DMS114 treated with DMSO at 0.1 percent for 48 hours (cell line): ENCODE results near the gene DOCK1.

Experiments
- DNase-seq: peaks from one replicate; lab custom pipeline; 2025; ENCODE audit not compliant: unreplicated experiment; lab: John Stamatoyannopoulos, UW

The DOCK1 gene

GRCh38 chr10:127331696-127332095 lies 426.5 kb downstream of the DOCK1 start:
- DNase-seq: no peak

DNA sequence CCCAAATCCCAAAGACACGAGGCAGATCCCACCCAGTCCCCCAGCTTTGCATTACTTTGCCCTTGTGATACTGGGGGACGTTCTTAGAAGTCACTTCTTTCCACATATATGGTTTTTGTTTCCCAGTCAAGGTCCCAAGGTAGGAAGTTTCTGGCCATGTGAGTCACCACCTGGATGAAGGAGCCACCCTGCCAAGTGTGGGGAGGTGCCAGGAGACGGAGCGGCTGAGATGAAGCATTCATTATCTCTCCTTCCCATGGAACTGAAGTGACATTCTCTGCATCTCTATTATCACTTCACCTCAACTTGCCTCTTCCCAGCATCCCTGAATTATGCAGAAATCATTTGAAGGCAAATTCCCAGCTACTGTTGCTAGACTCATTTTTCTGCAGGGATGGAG lies 427.4 kb downstream of the DOCK1 start:
- no peak for DNase-seq

GRCh38 chr10:127337801-127338200 lies 432.6 kb downstream of the DOCK1 start:
- DNase-seq: no peak

DNA sequence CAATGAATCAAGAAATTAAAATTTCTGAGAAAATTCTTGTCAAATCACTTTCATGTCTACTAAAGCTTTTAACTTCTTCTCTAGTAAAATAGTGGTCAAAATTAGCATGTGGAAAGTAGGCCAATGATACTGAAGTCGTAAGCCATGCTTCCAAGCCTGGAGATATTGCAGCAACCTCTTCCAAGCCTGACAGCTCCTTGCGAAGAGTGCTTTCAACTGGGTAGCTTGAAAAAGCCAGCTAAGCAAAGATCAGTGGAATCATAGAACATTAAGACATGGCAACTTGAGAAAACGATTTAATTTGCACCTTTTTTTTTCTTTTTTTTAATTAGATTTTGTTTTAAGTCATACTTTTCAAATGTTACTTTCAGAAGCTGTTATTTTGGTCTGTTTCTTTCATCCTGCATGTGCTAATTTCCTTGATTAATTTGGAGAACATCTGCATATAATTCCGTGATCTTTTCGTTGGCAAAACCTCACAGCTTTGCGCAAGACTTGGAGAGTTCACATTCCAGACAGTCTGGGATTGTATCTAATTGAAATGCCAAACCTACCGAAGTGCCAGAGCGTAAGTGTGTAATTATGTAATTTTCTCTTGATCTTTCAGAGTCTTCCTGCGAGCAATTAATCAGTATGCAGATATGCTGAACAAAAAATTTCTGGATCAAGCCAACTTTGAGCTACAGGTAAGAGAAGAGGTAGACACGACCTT lies 433.3 kb downstream of the DOCK1 start:
- no peak for DNase-seq

DNA sequence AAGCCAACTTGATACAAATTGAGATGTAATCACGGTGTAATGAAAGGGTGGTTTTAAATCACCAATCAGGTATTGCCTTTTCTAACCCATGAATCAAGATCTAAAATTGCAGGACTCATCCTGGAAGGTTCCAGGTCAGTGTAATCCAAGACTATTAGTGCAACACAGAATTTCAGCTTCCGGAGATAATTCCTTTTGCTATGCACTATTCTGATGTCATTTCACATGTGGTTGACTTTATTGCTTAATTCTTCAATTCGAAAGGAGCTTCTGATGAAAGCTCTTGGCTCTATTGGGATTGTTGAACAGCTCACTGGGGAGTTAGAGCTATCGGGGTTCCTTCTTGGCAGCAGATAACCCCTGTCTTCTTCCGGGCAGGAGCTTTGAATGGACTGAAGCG lies 438.6 kb downstream of the DOCK1 start:
- DNase-seq: no peak

DNA sequence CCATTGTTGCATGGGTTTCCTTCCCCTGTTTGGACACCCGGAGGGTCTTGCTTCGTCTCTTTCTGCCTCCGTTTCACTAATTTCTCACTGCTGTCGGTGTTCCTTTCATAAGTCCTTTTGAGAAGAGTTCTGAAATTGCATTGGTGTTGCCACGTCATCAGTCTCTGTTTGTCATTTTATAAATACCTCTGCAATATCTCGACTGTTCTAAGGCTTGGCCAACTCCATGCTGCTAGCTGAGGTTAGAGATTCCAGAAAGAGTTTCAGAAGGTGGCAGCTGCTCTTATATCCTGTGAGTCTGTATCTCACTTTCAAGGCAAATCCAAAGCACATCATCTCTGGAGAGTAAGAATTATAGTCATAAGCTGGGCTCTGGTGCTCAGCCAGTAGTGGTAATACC lies 439.1 kb downstream of the DOCK1 start:
- DNase-seq: no peak

DNA sequence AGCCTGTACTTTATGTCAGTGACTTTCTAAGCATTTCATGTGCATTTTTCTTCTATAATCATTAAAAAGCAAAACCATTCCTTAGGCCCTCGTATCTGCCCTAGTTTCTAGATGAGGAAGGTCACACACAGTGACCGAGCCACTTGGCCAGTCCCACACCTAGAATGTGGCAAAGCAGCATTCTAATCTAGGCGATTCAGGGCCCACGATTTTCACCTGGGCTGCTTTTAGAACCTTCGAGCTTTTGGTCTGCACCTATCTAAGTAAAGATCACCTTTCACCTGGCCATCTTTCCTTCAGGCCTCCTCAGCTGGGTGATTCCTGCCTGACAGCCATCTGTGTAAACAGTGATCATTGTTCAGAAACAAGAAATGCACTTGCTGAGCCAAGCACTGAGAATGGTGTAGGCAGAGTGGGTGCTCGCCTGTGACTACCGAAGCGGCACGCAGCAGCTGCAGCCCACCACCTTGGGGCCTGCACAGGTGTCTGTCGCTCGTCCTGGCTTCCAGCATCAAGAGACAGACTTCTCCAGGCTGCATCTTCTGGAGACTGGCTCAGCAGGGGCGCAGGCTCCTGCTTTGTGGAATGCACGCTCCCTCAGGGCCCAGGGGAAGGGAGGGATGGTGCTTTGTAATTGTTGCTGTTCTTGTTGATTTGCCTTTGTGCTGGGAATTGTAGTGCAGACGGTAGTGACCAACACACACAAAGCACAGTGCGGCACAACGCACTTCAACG lies 440.2 kb downstream of the DOCK1 start:
- no peak for DNase-seq

DNA sequence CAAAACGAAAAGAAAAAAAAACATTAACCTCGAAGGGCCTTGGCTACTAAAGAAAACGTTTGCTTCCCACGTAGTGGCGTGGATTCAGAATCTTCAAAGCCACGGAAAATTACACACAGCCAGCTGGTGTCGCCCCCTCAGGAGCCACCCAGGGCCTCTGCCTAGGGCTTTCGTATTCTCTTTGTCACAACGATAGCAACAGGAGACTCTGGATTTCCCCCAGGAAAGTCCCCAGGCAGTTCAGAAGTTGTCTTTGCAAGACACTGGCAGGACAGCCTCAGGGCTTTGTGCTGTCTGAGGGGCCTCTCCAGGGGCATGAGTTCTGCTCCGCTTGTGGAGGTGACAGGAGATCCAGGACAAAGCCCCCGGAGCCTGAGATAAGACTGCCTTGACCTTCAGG lies 441.4 kb downstream of the DOCK1 start:
- DNase-seq: no peak

DNA sequence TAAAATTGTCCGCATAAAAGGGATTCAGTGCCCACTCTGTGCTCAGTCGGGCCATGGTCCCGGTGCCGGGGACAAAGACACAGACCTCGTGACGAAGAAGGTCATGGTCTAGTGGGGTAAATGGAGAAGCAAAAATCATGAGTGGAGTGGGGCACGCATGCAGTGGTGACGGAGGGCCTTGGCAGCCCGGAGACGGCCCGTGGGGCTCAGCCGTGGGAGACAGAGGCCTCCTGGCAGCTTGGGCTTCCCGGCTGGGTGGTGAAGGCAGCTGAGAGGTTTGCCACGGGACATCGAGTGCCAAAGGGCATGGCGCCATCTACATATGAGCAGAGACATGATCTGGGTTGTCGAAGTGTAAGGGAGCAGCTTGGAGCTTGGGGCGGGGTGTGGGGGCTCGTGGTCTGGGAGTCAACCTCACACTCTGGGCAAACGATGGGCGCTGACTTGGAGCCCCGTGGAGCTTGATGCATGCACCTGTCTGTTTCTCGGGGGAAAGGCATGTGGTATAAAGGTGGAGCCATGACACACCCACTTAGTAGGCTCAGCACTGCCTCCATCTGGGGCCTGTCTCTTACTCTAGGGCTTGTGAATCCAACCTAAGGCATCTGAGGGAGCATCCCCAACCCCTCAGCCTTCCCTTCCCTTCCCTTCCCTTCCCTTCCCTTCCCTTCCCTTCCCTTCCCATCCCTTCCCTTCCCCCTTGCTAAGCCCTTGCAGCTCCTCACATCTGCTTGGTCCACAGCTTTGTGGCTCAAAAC lies 442.2 kb downstream of the DOCK1 start:
- no peak for DNase-seq

DNA sequence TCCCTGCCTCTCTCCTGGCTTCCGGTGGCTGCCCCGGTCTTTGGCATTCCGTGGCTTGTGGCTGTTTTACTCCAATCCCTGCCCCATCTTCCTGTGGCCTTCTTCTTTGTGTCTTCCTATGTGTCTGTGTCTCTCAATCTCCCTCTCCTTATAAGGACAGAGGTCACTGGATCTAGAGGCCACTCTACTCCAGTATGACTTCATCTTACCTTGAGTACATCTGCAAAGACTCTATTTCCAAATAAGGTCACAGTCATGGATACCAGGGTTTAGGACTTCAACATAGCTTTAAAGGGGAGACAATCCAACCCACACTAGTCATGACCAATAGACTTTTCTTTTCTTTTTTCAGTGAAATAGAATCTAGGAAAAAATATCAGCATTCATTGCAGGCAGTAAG lies 444.5 kb downstream of the DOCK1 start:
- DNase-seq: no peak

- DNase-seq: no peak
These were observed 446.3 kb downstream of the DOCK1 start for GRCh38 chr10:127351542-127351941.

GRCh38 chr10:127353544-127353943 lies 448.3 kb downstream of the DOCK1 start:
- DNase-seq: no peak

DNA sequence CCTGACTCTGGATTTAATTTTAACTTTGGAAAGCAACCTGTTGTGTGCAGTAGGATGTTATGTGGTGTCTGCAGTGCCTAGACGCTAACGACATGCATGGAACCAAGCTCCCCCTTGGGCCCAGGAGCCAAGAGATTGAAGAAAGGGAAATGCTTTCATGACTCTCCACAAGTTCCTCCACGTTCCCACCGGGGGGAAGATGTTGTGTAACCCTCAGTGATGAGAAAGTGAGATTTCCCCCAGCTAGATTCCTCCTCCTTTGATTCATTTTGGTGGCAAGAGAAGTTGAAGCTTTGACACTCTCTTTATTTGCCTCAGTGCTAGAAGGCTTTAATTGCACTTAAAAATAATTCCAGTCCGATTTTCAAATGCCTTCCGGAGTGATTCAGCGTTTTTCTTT lies 449.0 kb downstream of the DOCK1 start:
- no peak for DNase-seq

GRCh38 chr10:127354992-127355391 lies 449.8 kb downstream of the DOCK1 start:
- no peak for DNase-seq

- DNase-seq: no peak
These were observed 451.1 kb downstream of the DOCK1 start for GRCh38 chr10:127356360-127356759.

- DNase-seq: no peak
These were observed 452.0 kb downstream of the DOCK1 start for GRCh38 chr10:127357265-127357664.

DNA sequence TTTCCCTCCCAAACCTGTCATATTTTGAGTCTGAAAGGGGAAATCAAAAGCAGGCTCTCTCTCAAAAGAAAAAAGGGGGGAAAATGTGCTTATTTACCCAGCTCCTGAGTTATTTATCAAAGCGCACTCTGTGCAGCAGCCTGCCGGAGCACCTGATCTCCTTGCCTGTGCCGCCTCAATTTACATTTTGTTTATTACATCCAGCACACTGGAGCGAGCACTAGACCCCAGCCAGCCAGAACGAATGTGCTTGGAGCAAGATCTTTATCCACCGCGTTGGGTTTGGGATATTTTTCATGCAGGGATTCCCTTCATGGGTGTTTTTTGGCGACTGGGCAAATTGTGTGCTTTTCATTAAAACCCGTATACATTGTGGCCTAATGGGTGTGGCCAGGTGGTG lies 453.1 kb downstream of the DOCK1 start:
- no peak for DNase-seq

DNA sequence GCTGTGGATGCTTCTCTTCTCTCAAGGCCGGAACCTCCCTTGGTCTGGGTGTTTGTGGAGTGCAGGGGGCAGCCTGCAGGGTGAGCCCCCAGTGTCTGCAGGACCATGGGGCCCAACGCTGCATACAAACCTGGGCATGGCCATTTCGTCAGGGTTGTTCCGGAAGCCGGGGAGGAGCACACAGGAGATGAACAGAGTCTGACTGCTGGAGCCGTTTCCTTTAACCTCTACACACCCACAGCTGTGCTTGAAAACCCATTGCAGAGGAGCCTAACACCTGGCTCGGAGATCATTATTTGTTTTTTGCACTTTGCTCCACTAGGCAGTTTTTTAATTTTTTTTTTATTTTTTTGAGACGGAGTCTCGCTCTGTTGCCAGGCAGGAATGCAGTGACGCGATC lies 458.8 kb downstream of the DOCK1 start:
- no peak for DNase-seq

DNA sequence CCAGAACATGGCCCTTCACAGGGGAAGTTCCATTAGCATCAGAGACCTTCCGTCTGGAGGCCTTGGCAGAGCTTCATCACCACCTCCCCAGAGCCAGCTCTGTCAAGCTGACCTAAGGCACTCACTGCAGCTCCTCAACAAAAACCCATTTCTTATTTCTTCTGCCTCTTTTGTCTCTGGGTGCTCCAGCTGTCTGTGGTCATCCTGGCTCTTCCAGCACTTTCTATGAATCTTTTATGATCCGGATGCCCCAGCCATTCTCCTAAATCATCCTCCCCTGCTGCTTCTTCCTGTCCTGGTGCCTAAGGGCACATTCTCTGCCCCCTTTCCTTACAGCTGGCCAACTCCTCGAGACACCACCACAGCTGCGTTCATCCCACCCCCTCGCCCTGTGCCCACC lies 462.9 kb downstream of the DOCK1 start:
- DNase-seq: no peak

DNA sequence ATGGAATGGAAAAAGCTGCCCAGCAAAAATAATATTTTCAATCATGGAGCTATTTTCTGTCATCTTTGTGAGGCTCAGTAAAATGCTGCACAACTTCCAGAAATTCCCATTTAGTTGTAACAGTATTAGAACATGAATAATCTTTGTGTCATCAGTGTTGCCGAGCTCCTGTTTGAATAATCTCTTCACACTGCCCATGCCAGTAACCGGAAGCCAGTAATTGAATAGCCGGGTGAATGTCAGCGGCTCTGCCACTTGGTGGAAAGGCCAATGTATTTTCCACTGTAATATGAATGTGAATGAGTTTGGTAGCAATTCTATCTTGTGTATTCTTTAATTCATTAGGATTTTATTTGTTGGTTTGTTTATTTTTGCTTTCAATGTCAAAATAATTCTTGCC lies 463.7 kb downstream of the DOCK1 start:
- DNase-seq: no peak

DNA sequence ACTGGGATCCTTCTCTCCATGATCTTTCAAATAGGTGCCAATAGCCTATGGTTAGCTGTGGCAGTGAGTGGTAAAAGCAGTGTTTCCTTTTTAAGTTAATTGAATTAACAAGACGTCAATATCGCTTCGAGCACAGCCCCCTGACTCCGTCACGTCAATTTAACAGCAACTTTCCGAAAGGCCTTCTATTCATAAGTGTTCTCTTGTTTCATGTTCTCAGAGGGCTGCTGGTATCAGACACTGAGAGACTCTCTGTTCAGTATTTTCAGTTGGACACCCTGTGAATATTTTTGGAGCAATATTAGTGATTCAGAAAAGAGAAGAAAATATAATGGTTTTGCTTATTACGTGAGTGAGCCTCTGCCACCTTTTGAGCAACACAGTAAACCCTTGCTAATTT lies 465.4 kb downstream of the DOCK1 start:
- no peak for DNase-seq

- no peak for DNase-seq
These were observed 467.1 kb downstream of the DOCK1 start for GRCh38 chr10:127372361-127372760.
